Upper lobe of left lung (tissue), 6 donors: Measurements from ENCODE around the gene CHST11. TPM values are rescaled to one million over a fixed set of nuclear protein-coding genes. Genes with fewer than 3 reads are reported as not detected.

Experiments
- ATAC-seq, 2 donors: fragments of 200-7000 bp; cut with Tn5 transposase; one replicate each; pipeline ENCODE4 v1.9.1; 2022; ENCODE audit warnings: mild to moderate bottlenecking in 2 of 2, moderate library complexity in 2 of 2; ENCODE audit not compliant: low FRiP score in 2 of 2
- DNase-seq, 2 donors: peaks; one replicate each; pipeline ENCODE4 v3.0.0-alpha.2; 2019 to 2020
- H3K27ac ChIP-seq, 4 donors: fragments of 200-600 bp; sonication (generic); one replicate each; pipeline ENCODE4 v1.5.1; 2016 to 2019
- H3K27me3 ChIP-seq, 4 donors: fragments of 200-600 bp; sonication (generic); one replicate each; pipeline ENCODE4 v1.5.1; 2017 to 2019
- H3K36me3 ChIP-seq, 4 donors: fragments of 200-600 bp; sonication (generic); one replicate each; pipeline ENCODE4 v1.5.1; 2016 to 2019
- H3K4me1 ChIP-seq, 4 donors: fragments of 200-600 bp; sonication (generic); one replicate each; pipeline ENCODE4 v1.5.1; 2018 to 2019
- H3K4me3 ChIP-seq, 4 donors: fragments of 200-600 bp; sonication (generic); one replicate each; pipeline ENCODE4 v1.5.1; 2017 to 2019; ENCODE audit warnings: mild to moderate bottlenecking in 2 of 4, moderate library complexity in 1 of 4
- H3K9me3 ChIP-seq, 4 donors: fragments of 200-600 bp; sonication (generic); one replicate each; pipeline ENCODE4 v1.5.1; 2018 to 2019
- EP300 ChIP-seq, 4 donors: sonication (generic); formaldehyde crosslinking; IDR thresholded peaks; one replicate each; pipeline ENCODE4 v1.5.1; 2017; ENCODE audit warnings: antibody characterized with exemption in 4 of 4, control low read depth in 2 of 4
- POLR2A ChIP-seq, 4 donors: fragments of 450-650 bp; IDR thresholded peaks; one replicate each; pipeline ENCODE4 v1.5.1; 2016 to 2017; ENCODE audit warnings: antibody characterized with exemption in 4 of 4, mild to moderate bottlenecking in 2 of 4
- POLR2AphosphoS5 ChIP-seq, 2 donors: sonication (generic); formaldehyde crosslinking; IDR thresholded peaks; one replicate each; pipeline ENCODE4 v1.5.1; 2017; ENCODE audit warnings: antibody characterized with exemption in 2 of 2
- WGBS, 2 donors: methylation state at CpG; one replicate each; pipeline ENCODE4 v1.1.5; 2017 to 2018; 5-methylcytosine and 5-hydroxymethylcytosine counted together
- total RNA-seq, 6 donors: library from RNA; depleted of rRNA in 4 of 6; stranded (reverse); fragments of >200 nt in 4 of 6; gene quantifications; one replicate each; pipeline versions ENCODE4 v1.1.0 to v1.2.1, GENCODE V29; 2016 to 2021
- TF ChIP-seq, protein P1 (sequence below), 6 experiments: fragments of 450-650 bp in 4 of 6; fragments of 200-600 bp in 2 of 6; sonication (generic) in 2 of 6; IDR thresholded peaks; one replicate each; pipeline ENCODE4 v1.5.1; 2016 to 2019; ENCODE audit warnings: antibody characterized with exemption in 6 of 6
- donor health status: DM: no; HTN: no; CAD: no; lungs with moderate emphysema.
- donor health status: DM: no; HTN: yes; CAD: no; lungs with severe emphysema.

CHST11 gene
- total RNA-seq, 6 donors from 2014 or later = 40.4 to 234 (median 58.4) TPM

GRCh38 chr12:104544836-104545235 lies 88.1 kb downstream of the CHST11 start:
- H3K36me3 ChIP-seq = no peaks in the 10 kb centered on the region

DNA sequence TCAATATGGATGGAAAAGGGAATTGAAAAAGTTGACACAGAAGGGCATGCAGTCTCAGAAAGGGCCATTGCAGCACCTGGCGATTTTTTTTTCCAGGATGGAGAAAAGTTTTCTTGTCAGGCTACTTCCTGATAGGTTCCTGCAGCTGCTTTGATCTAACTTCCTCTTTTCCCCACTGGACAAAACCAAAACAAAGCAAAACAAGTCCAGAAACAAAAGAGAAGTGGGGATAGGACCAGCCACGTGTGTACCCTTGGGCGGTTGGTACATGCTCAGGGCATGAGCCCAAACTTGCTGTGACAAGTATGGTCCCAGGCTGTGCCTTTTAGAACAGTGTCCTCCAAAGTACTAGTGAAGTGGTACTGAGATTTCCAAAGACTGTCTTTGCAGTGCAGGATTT lies 89.8 kb downstream of the CHST11 start:
- 22 to 26% methylated on average over 3 of the region's 3 CpGs for WGBS, 2 donors
- no peaks in the 10 kb centered on the region for H3K9me3 ChIP-seq
- H3K27ac ChIP-seq = no peak overlapping the region
- DNase-seq = peak in 1 of 2 donors; percentile 53
- H3K4me3 ChIP-seq = no peak overlapping the region
- TF ChIP-seq POLR2A (IDR thresholded peaks at IDR 0.05) (no peak), POLR2AphosphoS5 (IDR thresholded peaks at IDR 0.05) (no peak), EP300 (IDR thresholded peaks at IDR 0.05) (no peak)
- TF ChIP-seq, protein P1, sequence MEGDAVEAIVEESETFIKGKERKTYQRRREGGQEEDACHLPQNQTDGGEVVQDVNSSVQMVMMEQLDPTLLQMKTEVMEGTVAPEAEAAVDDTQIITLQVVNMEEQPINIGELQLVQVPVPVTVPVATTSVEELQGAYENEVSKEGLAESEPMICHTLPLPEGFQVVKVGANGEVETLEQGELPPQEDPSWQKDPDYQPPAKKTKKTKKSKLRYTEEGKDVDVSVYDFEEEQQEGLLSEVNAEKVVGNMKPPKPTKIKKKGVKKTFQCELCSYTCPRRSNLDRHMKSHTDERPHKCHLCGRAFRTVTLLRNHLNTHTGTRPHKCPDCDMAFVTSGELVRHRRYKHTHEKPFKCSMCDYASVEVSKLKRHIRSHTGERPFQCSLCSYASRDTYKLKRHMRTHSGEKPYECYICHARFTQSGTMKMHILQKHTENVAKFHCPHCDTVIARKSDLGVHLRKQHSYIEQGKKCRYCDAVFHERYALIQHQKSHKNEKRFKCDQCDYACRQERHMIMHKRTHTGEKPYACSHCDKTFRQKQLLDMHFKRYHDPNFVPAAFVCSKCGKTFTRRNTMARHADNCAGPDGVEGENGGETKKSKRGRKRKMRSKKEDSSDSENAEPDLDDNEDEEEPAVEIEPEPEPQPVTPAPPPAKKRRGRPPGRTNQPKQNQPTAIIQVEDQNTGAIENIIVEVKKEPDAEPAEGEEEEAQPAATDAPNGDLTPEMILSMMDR (IDR thresholded peaks at IDR 0.05) = no peak
- H3K4me1 ChIP-seq = peaks cover 5 to 29% (median 13%) of the 10 kb centered on the region in 4 donors
- H3K27me3 ChIP-seq = no peaks in the 10 kb centered on the region
- ATAC-seq = peak; percentile 69 to 86
- H3K36me3 ChIP-seq = no peaks in the 10 kb centered on the region

More at GRCh38 chr12:104544836-104545235, 88.1 kb downstream of the CHST11 start:
- DNase-seq (no peak), ATAC-seq (no peak)
- Histone ChIP-seq H3K4me1 (peaks cover 5 to 22% (median 12%) of the 10 kb centered on the region in 4 donors), H3K27ac (no peak overlapping the region), H3K9me3 (no peaks in the 10 kb centered on the region), H3K27me3 (no peaks in the 10 kb centered on the region), H3K4me3 (no peak overlapping the region)
- TF ChIP-seq EP300 (IDR thresholded peaks at IDR 0.05) (no peak), POLR2AphosphoS5 (IDR thresholded peaks at IDR 0.05) (no peak), POLR2A (IDR thresholded peaks at IDR 0.05) (no peak)
- TF ChIP-seq, protein P1 (IDR thresholded peaks at IDR 0.05) = no peak
- 98% methylated on average over 5 of the region's 5 CpGs for WGBS, 2 donors

DNA sequence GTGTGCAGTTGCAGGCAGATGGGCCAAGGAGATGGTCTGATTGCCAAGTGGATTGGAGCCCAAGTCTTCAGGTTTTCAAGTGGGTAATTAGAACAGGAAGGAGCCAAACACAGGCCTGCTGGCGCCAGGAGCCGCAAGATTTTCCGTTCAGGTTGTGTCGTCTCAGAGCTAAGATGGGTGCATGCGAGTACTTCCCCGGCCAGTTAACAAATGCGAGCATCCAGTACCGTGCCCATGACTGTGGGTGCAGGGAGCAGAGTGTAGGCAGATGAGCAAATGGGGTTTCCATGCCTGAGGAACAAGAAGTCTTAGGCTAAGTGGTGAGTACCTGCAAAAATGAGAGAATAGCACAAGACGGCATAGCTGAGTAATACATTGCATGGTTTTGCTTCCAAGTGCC lies 90.5 kb downstream of the CHST11 start:
- WGBS, 2 donors = 48 to 54% methylated on average over 9 of the region's 9 CpGs
- TF ChIP-seq EP300 (IDR thresholded peaks at IDR 0.05) = no peak
- TF ChIP-seq POLR2AphosphoS5 (IDR thresholded peaks at IDR 0.05) = no peak
- TF ChIP-seq, protein P1 (IDR thresholded peaks at IDR 0.05) = no peak
- TF ChIP-seq POLR2A (IDR thresholded peaks at IDR 0.05) = no peak
- Histone ChIP-seq H3K36me3 (no peaks in the 10 kb centered on the region), H3K27me3 (no peaks in the 10 kb centered on the region), H3K4me1 (peaks cover 5 to 29% (median 13%) of the 10 kb centered on the region in 4 donors), H3K27ac (no peak overlapping the region), H3K4me3 (no peak overlapping the region), H3K9me3 (no peaks in the 10 kb centered on the region)
- peak in 1 of 2 donors; percentile 19 for ATAC-seq
- DNase-seq = peak in 1 of 2 donors; percentile 36

DNA sequence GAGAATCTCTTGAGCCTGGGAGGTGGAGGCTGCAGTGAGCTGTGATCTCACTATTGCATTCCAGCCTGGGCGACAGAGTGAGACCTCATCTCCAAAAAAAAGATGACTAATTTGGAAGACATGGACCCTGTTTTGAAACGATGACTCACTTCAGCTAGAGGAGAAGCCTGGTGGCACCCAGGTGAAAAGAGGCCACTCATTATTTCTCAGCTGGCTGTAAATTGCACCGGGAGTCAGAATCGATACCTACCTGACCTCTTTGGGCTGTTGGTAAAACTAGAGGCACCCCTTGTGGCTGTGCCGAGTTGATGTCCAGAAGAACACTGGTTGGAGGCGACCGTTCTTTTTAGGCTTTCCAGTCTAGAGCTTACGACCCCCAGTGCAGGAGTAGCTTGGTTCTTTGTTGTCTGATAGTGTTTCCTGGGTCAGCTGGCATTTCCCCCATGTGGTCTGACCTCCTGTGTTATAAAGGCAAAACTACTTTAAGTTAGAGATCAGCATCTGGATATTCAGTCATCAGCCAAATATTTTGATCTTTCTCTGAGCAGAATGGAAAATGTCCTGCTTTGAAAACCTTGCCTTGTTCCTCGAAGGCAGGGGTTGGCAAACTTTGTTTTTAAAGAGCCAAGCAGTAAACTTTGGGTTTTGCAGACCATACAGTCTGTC lies 93.2 kb downstream of the CHST11 start:
- H3K4me3 ChIP-seq = no peak overlapping the region
- no peaks in the 10 kb centered on the region for H3K36me3 ChIP-seq
- 80 to 91% methylated on average over 9 of the region's 9 CpGs for WGBS, 2 donors
- H3K4me1 ChIP-seq = peaks cover 5 to 27% (median 13%) of the 10 kb centered on the region in 4 donors
- no peak overlapping the region for H3K27ac ChIP-seq
- no peaks in the 10 kb centered on the region for H3K27me3 ChIP-seq
- no peaks in the 10 kb centered on the region for H3K9me3 ChIP-seq
- TF ChIP-seq POLR2A (IDR thresholded peaks at IDR 0.05) (no peak), POLR2AphosphoS5 (IDR thresholded peaks at IDR 0.05) (no peak), EP300 (IDR thresholded peaks at IDR 0.05) (no peak)
- DNase-seq (no peak), ATAC-seq (no peak)

DNA sequence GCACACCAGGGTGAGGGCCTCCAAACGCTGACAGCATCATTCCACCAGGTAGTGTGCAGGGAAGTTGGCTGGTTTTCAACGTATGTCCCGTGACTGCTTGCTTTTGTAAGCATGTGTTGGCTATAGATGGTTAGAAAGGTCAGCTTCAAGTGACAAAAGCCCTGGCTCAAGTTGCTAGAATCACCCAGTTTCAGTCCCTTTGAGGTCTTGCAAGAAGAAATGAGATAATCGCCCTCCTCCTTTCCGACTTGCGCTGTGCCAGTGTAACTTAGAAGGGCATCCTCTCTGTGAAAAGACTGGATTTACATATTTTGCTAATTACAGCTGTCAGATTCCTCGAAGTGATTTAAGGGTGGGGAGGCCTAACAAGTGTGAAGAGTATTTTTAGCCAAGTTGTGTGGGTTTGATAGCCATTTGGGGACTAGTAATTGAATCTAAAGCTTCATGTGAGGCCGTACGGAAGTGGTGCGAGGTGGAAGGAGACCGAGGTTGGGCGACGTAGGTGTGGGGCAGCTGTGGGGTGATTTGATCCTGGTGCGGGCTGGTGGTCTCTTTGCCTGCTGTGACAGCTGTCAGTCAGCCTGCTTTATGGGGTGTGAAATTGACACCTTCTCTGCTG lies 94.7 kb downstream of the CHST11 start:
- no peaks in the 10 kb centered on the region for H3K9me3 ChIP-seq
- H3K4me1 ChIP-seq = peaks cover 1 to 20% (median 11%) of the 10 kb centered on the region in 4 donors
- H3K36me3 ChIP-seq = no peaks in the 10 kb centered on the region
- no peak overlapping the region for H3K27ac ChIP-seq
- DNase-seq = no peak
- H3K27me3 ChIP-seq = no peaks in the 10 kb centered on the region
- TF ChIP-seq POLR2A (IDR thresholded peaks at IDR 0.05) (no peak), EP300 (IDR thresholded peaks at IDR 0.05) (no peak), POLR2AphosphoS5 (IDR thresholded peaks at IDR 0.05) (no peak)
- TF ChIP-seq, protein P1 (IDR thresholded peaks at IDR 0.05) = no peak
- 82 to 83% methylated on average over 14 of the region's 14 CpGs for WGBS, 2 donors
- H3K4me3 ChIP-seq = no peak overlapping the region
- no peak for ATAC-seq
